Stimulated activated CD8-positive, alpha-beta memory T cell treated with anti-CD3 and anti-CD28 coated beads, Interleukin-7, amount 100 ng/mL, for 48 hours (primary cell): ENCODE data around the gene GRM4.
A peak's percentile ranks its signal among the peaks of the same experiment; 100 is the strongest.
"Not testable (repeated sequence)": the region's sequence is repeated elsewhere in the genome, so short reads cannot be mapped to it uniquely, and the experiment has no call there.

Experiments used
- DNase-seq, 2 donors: peaks; one replicate each; pipeline ENCODE4 v3.0.0-alpha.2; 2020; ENCODE audit warnings: low read depth in 1 of 2; ENCODE audit errors: extremely low read depth in 1 of 2

GRM4 gene

GRCh38 chr6:34146021-34146782 is at the start of gene GRM4:
Gene GRM4 (minus strand): TSS chr6:34146087. CDS start chr6:34133496, 12,591 bp downstream.
- no peak for DNase-seq

- no peak for DNase-seq
Observed at GRCh38 chr6:34194772-34195171, 48.9 kb upstream of the GRM4 start.

GRCh38 chr6:34190504-34191122 is 44.7 kb upstream of the GRM4 start:
- no peak for DNase-seq

GRCh38 chr6:34189806-34190503 is 44.1 kb upstream of the GRM4 start:
- DNase-seq, result no peak

GRCh38 chr6:34184726-34185125 is 38.8 kb upstream of the GRM4 start:
- DNase-seq, result not testable (repeated sequence)

- peak; percentile 39 to 75 for DNase-seq
Observed at GRCh38 chr6:34182751-34183531, 37.1 kb upstream of the GRM4 start.

- DNase-seq, result no peak
Observed at GRCh38 chr6:34181908-34182307, 36.0 kb upstream of the GRM4 start.

GRCh38 chr6:34179106-34179720 is 33.3 kb upstream of the GRM4 start:
- no peak for DNase-seq

GRCh38 chr6:34178357-34179105 is 32.6 kb upstream of the GRM4 start:
- no peak for DNase-seq

- DNase-seq, result no peak
Observed at GRCh38 chr6:34177181-34177591, 31.3 kb upstream of the GRM4 start.

GRCh38 chr6:34176261-34177031 is 30.6 kb upstream of the GRM4 start:
- no peak for DNase-seq

- no peak for DNase-seq
Observed at GRCh38 chr6:34174846-34175399, 29.0 kb upstream of the GRM4 start.

- no peak for DNase-seq
Observed at GRCh38 chr6:34172961-34173775, 27.3 kb upstream of the GRM4 start.

- no peak for DNase-seq
Observed at GRCh38 chr6:34170346-34170745, 24.5 kb upstream of the GRM4 start.

- no peak for DNase-seq
Observed at GRCh38 chr6:34169897-34170296, 24.0 kb upstream of the GRM4 start.

- DNase-seq, result no peak
Observed at GRCh38 chr6:34161857-34162515, 16.1 kb upstream of the GRM4 start.

- DNase-seq, result no peak
Observed at GRCh38 chr6:34159844-34160243, 14.0 kb upstream of the GRM4 start.

- DNase-seq, result no peak
Observed at GRCh38 chr6:34158876-34159275, 13.0 kb upstream of the GRM4 start.
